ENCODE data around the gene OPRL1.

DNA sequence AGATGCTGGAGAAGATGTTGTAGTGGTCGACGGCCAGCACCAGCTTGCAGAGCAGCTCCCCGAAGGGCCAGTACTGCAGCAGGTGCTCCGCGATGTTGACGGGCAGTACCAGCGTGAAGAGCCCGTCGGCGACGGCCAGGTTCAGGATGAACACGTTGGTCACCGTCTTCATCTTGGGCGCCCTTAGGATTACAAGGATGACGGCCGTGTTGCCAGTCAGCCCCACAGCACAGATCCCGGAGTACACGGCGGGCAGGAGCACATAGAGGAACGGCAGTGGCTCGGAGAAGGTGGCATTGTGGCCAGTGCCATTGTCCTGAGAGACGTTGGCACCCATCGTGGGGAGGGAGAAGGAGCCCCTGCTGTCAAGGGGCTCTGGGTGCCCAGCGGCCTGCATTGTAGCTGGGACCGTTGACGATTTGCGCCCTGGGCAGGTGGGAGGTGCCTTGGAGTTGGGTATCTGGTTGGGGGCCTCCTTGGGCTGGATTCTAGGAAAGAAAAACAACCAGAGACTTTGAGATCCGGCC, 26.6 kb downstream of the OPRL1 start:
- TF ChIP-seq CTCF (IDR thresholded peaks at IDR 0.05) = no peak
- TF ChIP-seq EZH2 (IDR thresholded peaks at IDR 0.05; ENCODE audit: borderline replicate concordance, insufficient read depth, low read depth, low read length, poor library complexity, severe bottlenecking) = no peak

Measured in B cell (primary cell).